ENCODE data around the gene NKX1-1.

- TF ChIP-seq, protein P1, sequence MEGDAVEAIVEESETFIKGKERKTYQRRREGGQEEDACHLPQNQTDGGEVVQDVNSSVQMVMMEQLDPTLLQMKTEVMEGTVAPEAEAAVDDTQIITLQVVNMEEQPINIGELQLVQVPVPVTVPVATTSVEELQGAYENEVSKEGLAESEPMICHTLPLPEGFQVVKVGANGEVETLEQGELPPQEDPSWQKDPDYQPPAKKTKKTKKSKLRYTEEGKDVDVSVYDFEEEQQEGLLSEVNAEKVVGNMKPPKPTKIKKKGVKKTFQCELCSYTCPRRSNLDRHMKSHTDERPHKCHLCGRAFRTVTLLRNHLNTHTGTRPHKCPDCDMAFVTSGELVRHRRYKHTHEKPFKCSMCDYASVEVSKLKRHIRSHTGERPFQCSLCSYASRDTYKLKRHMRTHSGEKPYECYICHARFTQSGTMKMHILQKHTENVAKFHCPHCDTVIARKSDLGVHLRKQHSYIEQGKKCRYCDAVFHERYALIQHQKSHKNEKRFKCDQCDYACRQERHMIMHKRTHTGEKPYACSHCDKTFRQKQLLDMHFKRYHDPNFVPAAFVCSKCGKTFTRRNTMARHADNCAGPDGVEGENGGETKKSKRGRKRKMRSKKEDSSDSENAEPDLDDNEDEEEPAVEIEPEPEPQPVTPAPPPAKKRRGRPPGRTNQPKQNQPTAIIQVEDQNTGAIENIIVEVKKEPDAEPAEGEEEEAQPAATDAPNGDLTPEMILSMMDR (IDR thresholded peaks at IDR 0.05): no peak
- no peak for TF ChIP-seq POLR2A (IDR thresholded peaks at IDR 0.05)
Observed at GRCh38 chr4:1415681-1415981, 9.4 kb upstream of the NKX1-1 start.
